Pancreas (tissue), 10 donors: ENCODE results near the gene ILKAP. TPM values are rescaled to one million over a fixed set of nuclear protein-coding genes. Genes with fewer than 3 reads are reported as not detected.

Experiments
- ATAC-seq, 4 donors: fragments of 200-7000 bp; cut with Tn5 transposase; one replicate each; pipeline versions ENCODE4 v1.8.0 to v1.9.1; 2020; ENCODE audit warnings: mild to moderate bottlenecking in 4 of 4, moderate library complexity in 4 of 4
- DNase-seq, 6 donors: peaks; one replicate each; pipeline ENCODE4 v3.0.0-alpha.2; 2020
- FAIRE-seq: peaks from 2 replicates; lab custom pipeline; 2012; peaks lifted over from hg19 to GRCh38; lab: Jason Lieb, UNC
- H3K27ac ChIP-seq, 4 donors: fragments of 200-600 bp; sonication (generic); 1 replicate in 3 of 4; 2 replicates in 1 of 4; pipeline versions ENCODE4 v1.5.0 to v1.8.0; 2020
- H3K27me3 ChIP-seq, 4 donors: fragments of 200-600 bp; one replicate each; pipeline ENCODE4 v1.8.0; 2021
- H3K36me3 ChIP-seq, 3 donors: fragments of 200-600 bp; sonication (generic) in 1 of 3; one replicate each; pipeline versions ENCODE4 v1.5.0 to v1.8.0; 2020 to 2021
- H3K4me1 ChIP-seq, 3 donors: fragments of 200-600 bp; one replicate each; pipeline ENCODE4 v1.8.0; 2021
- H3K4me3 ChIP-seq, 4 donors: fragments of 200-600 bp; sonication (generic) in 2 of 4; one replicate each; pipeline versions ENCODE4 v1.5.0 to v1.8.0; 2020 to 2021
- H3K9me3 ChIP-seq, 4 donors: fragments of 200-600 bp; one replicate each; pipeline ENCODE4 v1.8.0; 2021
- WGBS, 2 donors: extraction: QIAGEN DNeasy Blood & Tissue Kit; methylation state at CpG; one replicate each; pipeline ENCODE4 v1.1.7; 2013; 5-methylcytosine and 5-hydroxymethylcytosine counted together
- intact Hi-C, 3 donors: fragments of 100-400 bp; cut with DNase I; formaldehyde crosslinking; loops; one replicate each; pipeline versions ENCODE4 v1.11.1 to v1.14.2; 2022
- polyA plus RNA-seq, 2 donors: library from polyadenylated mRNA; stranded (reverse); fragments of 200-250 nt; gene quantifications; one replicate each; pipeline ENCODE4 v1.2.3, GENCODE V29; 2013
- total RNA-seq, 6 donors: library from RNA; stranded (reverse); fragmentation: NEBNext Ultra II Directional in 4 of 6; extraction: Animal tissue kit (Norgen Biotek cat#: 25700) in 4 of 6; gene quantifications; one replicate each; pipeline versions ENCODE4 v1.2.1 to v1.2.4, GENCODE V29; 2021 to 2023
- TF ChIP-seq, protein P1 (sequence below), 4 donors: fragments of 200-600 bp; sonication (generic) in 3 of 4; IDR thresholded peaks; one replicate each; pipeline versions ENCODE4 v1.5.0 to v1.8.0; 2021; ENCODE audit warnings: antibody characterized with exemption in 4 of 4
- donor health status: healthy with polysubstance abuse.
- donor health status: DM: no; HTN: no; CAD: no; lungs with moderate emphysema.
- donor health status: DM: no; HTN: no; CAD: no.
- donor health status: control.
- donor health status: control.
- donor health status: Bipolar disorder and iron deficiency.
- donor health status: DM: yes; HTN: yes; CAD: no.
- donor health status: DM: no; HTN: no; CAD: no.
- donor health status: DM: no; HTN: no; CAD: no.
- donor health status: DM: yes; HTN: yes; CAD: no.

ILKAP gene
- total and polyA plus RNA-seq, 8 donors, result 14.0 to 91.6 (median 21.5) TPM

DNA sequence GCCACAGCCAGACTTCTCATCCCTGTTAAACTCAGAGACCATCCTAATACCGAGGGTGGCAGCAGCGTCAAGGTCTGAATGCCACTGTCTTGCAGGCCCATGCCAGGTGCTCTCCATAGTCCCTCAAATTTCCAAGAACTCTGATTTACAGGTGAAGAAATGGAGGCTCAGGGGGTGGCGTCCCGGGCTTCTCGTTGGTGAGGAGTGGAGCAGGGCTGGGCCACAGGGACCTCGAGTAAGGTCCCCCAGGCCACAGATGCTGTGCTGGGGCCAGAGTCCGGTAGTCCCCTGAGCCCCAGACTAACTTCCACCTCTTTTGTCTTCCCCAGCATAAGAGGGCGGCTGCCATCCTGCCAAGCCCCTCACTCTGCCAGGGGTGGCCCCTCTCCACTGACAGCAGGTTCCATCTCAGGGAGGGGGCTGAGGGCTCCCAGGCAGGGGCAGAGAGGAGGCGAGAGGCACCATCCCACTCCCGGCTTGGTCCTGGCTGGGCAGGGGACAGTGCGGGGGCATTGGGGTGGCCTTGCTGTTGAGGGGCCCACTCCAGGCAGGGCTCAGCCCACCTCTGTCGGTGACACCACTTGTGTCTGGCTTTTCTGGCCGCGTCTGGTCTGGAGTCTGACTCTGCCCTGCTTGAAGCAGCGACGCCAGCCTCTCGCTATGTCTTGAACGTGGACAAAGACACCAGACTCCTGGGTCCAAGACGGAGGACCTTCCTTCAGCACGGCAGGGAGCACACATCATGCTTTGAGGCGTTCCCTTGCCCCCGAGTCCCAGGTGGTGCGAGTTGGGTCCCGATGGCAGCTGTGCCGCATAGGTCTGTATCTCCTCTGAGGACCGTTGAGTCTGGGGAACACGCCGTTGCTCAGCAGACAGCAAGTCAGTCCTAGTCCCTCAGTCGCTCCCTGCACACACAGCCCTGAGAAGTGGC is 80.9 kb downstream of the ILKAP start:
- Histone ChIP-seq H3K27me3 (no peaks in the 10 kb centered on the region), H3K27ac (no peak overlapping the region), H3K4me1 (no peaks in the 10 kb centered on the region), H3K4me3 (no peak overlapping the region), H3K9me3 (no peaks in the 10 kb centered on the region), H3K36me3 (no peaks in the 10 kb centered on the region)
- ATAC-seq (no peak), DNase-seq (peak in 2 of 6 donors; percentile 17 to 50), FAIRE-seq (no peak)
- WGBS, 2 donors, result 91 to 93% methylated on average over 29 of the region's 29 CpGs
- TF ChIP-seq, protein P1, sequence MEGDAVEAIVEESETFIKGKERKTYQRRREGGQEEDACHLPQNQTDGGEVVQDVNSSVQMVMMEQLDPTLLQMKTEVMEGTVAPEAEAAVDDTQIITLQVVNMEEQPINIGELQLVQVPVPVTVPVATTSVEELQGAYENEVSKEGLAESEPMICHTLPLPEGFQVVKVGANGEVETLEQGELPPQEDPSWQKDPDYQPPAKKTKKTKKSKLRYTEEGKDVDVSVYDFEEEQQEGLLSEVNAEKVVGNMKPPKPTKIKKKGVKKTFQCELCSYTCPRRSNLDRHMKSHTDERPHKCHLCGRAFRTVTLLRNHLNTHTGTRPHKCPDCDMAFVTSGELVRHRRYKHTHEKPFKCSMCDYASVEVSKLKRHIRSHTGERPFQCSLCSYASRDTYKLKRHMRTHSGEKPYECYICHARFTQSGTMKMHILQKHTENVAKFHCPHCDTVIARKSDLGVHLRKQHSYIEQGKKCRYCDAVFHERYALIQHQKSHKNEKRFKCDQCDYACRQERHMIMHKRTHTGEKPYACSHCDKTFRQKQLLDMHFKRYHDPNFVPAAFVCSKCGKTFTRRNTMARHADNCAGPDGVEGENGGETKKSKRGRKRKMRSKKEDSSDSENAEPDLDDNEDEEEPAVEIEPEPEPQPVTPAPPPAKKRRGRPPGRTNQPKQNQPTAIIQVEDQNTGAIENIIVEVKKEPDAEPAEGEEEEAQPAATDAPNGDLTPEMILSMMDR (IDR thresholded peaks at IDR 0.05), result no peak
- intact Hi-C loops, result no loop called here

DNA sequence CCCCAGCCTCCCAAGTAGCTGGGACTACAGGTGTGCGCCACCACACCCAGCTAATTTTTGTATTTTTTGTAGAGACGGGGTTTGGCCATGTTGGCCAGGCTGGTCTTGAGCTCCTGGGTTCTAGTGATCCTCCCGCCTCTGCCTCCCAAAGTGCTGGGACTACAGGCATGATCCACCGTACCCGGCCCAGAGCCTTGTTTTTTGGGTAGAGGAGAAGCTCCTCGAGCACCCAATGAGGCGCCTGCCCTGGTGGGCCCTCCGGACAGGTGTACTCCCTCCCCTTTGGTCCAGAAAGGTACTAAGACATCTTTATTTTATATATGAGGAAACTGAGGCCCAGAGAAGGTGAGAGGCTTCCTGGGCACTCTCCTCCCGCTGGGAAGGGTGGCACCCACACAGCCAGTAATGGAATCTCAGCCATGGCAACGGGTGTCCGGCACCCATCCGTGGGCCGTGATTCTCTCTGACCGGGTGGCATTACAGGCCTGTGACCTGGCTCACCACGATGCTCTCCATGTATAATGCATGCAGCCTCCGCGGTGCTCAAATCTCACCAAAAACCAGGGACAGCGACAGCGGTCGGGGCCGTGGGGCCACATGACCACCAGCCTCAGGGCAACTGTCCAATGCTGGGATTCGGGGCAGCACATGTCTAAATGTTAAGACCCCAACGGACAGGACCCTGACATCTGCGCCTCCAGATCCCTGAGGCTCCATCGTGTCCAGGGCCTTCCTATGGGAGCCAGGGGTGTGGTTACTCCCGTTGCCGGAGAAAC is 81.8 kb downstream of the ILKAP start:
- FAIRE-seq (no peak), DNase-seq (peak in 2 of 6 donors; percentile 11 to 30), ATAC-seq (no peak)
- WGBS, 2 donors, result 88 to 96% methylated on average over 27 of the region's 27 CpGs
- no peaks in the 10 kb centered on the region for H3K4me1 ChIP-seq
- H3K9me3 ChIP-seq, result no peaks in the 10 kb centered on the region
- no peaks in the 10 kb centered on the region for H3K27me3 ChIP-seq
- no peak overlapping the region for H3K4me3 ChIP-seq
- TF ChIP-seq, protein P1 (IDR thresholded peaks at IDR 0.05), result no peak
- intact Hi-C loops, result no loop called here
- no peak overlapping the region for H3K27ac ChIP-seq
- no peaks in the 10 kb centered on the region for H3K36me3 ChIP-seq

DNA sequence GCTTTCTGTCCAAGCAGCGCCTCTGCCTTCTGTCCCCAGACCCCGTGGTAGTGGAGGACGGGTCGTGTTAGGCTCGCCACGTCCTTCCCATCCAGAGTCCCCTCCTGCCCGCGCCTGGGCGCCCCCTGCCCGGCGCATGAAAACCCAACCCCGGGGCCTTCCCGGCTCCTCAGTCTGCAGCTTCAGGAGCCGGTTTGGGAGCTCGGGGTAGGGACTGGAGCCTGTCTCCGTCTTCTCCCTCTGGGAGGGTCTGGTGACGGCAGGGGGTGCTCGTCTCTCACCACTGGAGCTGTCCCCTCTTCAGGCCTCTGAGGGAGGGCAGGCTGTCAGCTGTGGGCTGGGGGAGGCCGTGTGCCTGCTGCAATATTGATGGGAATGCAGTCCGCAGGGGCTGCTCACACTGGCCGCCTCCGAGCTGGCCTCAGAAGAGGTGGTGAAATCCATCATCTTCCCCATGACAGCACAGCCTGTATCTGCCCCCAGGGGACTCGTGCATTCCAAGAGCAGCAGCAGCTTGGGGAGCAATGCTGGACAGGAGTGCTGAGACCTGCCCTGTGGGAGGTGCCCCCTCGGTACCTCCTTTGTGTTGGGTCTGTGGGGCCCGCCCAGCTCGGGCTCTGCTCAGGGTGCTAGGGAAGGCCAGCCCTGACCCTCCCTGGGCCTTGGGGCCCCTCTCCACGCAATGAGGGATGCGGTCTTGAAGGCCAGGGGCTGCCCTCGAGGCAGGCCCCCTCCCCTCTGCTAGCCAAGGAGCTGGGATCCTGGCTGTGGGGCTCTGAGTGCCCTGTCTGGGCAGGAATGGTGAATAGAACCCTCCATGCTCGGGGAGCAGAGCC is 82.8 kb downstream of the ILKAP start:
- WGBS, 2 donors, result 69 to 75% methylated on average over 28 to 30 of the region's 30 CpGs
- peak in 2 of 4 donors; percentile 41 to 53 for ATAC-seq
- Histone ChIP-seq H3K36me3 (no peaks in the 10 kb centered on the region), H3K27me3 (no peaks in the 10 kb centered on the region), H3K4me3 (no peak overlapping the region), H3K27ac (no peak overlapping the region), H3K4me1 (peaks cover 0 to 2% (median 0%) of the 10 kb centered on the region in 3 donors), H3K9me3 (no peaks in the 10 kb centered on the region)
- TF ChIP-seq, protein P1 (IDR thresholded peaks at IDR 0.05), result no peak
- no peak for FAIRE-seq
- peak in 2 of 6 donors; percentile 36 to 54 for DNase-seq
- intact Hi-C loops, result no loop called here

Other genes starting within 250 kb of the ILKAP start
- gene UBE2F, start 236.7 kb downstream of the ILKAP start, total RNA-seq, result 10 to 100 TPM; 39.3 to 51.7 (median 43.0) TPM
- 10 to 100 TPM; 32.4 to 32.5 TPM for gene UBE2F, start 236.7 kb downstream of the ILKAP start, polyA plus RNA-seq
- 10 to 100 TPM; 16.7 to 33.5 (median 29.0) TPM for gene SCLY, start 142.7 kb downstream of the ILKAP start, total RNA-seq
- 10 to 100 TPM; 13.8 to 17.1 TPM for gene SCLY, start 142.7 kb downstream of the ILKAP start, polyA plus RNA-seq
- under 1 TPM in 5 of 6 donors, not detected in 1; 0.05 to 0.72 (median 0.12) TPM for gene ESPNL, start 103.4 kb downstream of the ILKAP start, total RNA-seq
- under 1 TPM; 0.38 to 0.42 TPM for gene ESPNL, start 103.4 kb downstream of the ILKAP start, polyA plus RNA-seq
- gene KLHL30, start 65.0 kb downstream of the ILKAP start, total RNA-seq, result under 1 TPM in 4 of 6 donors, not detected in 2; 0.03 to 0.14 (median 0.11) TPM
- gene KLHL30, start 65.0 kb downstream of the ILKAP start, polyA plus RNA-seq, result under 1 TPM; 0.08 to 0.12 TPM
- under 1 TPM in 4 of 6 donors, not detected in 2; 0.14 to 0.88 (median 0.54) TPM for gene ERFE, start 44.7 kb downstream of the ILKAP start, total RNA-seq
- gene ERFE, start 44.7 kb downstream of the ILKAP start, polyA plus RNA-seq, result 1 to 10 TPM in 1 of 2 donors, under 1 TPM in 1; 0.61 to 4.9 TPM
- gene HES6, start 36.3 kb upstream of the ILKAP start, total RNA-seq, result 10 to 100 TPM in 4 of 6 donors, 1 to 10 TPM in 2; 4.9 to 18.9 (median 16.0) TPM
- 10 to 100 TPM; 11.1 to 22.7 TPM for gene HES6, start 36.3 kb upstream of the ILKAP start, polyA plus RNA-seq
- 10 to 100 TPM in 2 of 6 donors, 1 to 10 TPM in 4; 7.8 to 11.7 (median 9.3) TPM for gene PER2, start 84.9 kb upstream of the ILKAP start, total RNA-seq
- 10 to 100 TPM in 1 of 2 donors, 1 to 10 TPM in 1; 6.9 to 12.2 TPM for gene PER2, start 84.9 kb upstream of the ILKAP start, polyA plus RNA-seq
- 10 to 100 TPM in 1 of 6 donors, 1 to 10 TPM in 5; 4.9 to 10.3 (median 7.9) TPM for gene TRAF3IP1, start 116.8 kb upstream of the ILKAP start, total RNA-seq
- 1 to 10 TPM; 4.7 to 7.0 TPM for gene TRAF3IP1, start 116.8 kb upstream of the ILKAP start, polyA plus RNA-seq
- 10 to 100 TPM; 11.3 to 15.3 (median 12.9) TPM for gene ASB1, start 223.2 kb upstream of the ILKAP start, total RNA-seq
- 10 to 100 TPM; 14.6 to 25.1 TPM for gene ASB1, start 223.2 kb upstream of the ILKAP start, polyA plus RNA-seq